HepG2 (cell line): ENCODE results near the gene LARP1. TPM values are rescaled to one million over a fixed set of nuclear protein-coding genes. Genes with fewer than 3 reads are reported as not detected.

Source experiments
- CCAR2 ChIP-seq: fragments of 200-400 bp; formaldehyde crosslinking; optimal IDR thresholded peaks from 2 replicates; pipeline ENCODE3; 2018; ENCODE audit warnings: low read depth, mild to moderate bottlenecking, low read length, moderate library complexity
- PPARG ChIP-seq: conservative IDR thresholded peaks from 2 replicates; pipeline ENCODE4 v1.6.1; 2016; ENCODE audit warnings: missing biosample characterization, missing genetic modification reagents
- SNAPC2 ChIP-seq: sonication (generic); formaldehyde crosslinking; IDR thresholded peaks from 2 replicates; pipeline ENCODE4 v1.8.1; 2022; ENCODE audit warnings: mild to moderate bottlenecking, missing genetic modification reagents
- ZNF354B ChIP-seq: sonication (generic); formaldehyde crosslinking; IDR thresholded peaks from 2 replicates; pipeline ENCODE4 v1.8.0; 2022; ENCODE audit warnings: mild to moderate bottlenecking, missing genetic modification reagents
- polyA plus RNA-seq, 8 experiments: library from polyadenylated mRNA; depleted of rRNA in 3 of 8; stranded (reverse) in 7 of 8; unstranded in 1 of 8; fragments of >200 nt; fragmentation: Illumina TruSeq in 4 of 8; extraction: Trizol in 4 of 8; gene quantifications; 2 replicates each; pipeline versions ENCODE4 v1.2.1 to v1.2.3, GENCODE V29; 2011 to 2016; ENCODE audit warnings: low read depth in 4 of 8, missing spikeins in 1 of 8, mixed read lengths in 1 of 8; ENCODE audit not compliant: insufficient read depth in 1 of 8
- total RNA-seq, 5 experiments: library from RNA; depleted of rRNA; stranded (reverse); fragments of >200 nt; fragmentation: Illumina TruSeq; extraction: Trizol; gene quantifications; 2 replicates each; pipeline ENCODE4 v1.2.3, GENCODE V29; 2016; ENCODE audit warnings: low read depth in 1 of 5
- TF ChIP-seq, protein P1 (sequence below): sonication (generic); formaldehyde crosslinking; IDR thresholded peaks from 2 replicates; pipeline ENCODE4 v1.5.0; 2020; ENCODE audit warnings: missing genetic modification reagents
- TF ChIP-seq, protein P2 (sequence below): sonication (generic); formaldehyde crosslinking; IDR thresholded peaks from 2 replicates; pipeline ENCODE4 v1.5.0; 2020; ENCODE audit warnings: mild to moderate bottlenecking, missing genetic modification reagents, borderline replicate concordance
- TF ChIP-seq, protein P3 (sequence below): sonication (generic); formaldehyde crosslinking; IDR thresholded peaks from 2 replicates; pipeline ENCODE4 v1.4.0; 2020; ENCODE audit warnings: missing genetic modification reagents
- TF ChIP-seq, protein P4 (sequence below): sonication (generic); formaldehyde crosslinking; IDR thresholded peaks from 2 replicates; pipeline ENCODE4 v1.5.1; 2020; ENCODE audit warnings: mild to moderate bottlenecking, missing genetic modification reagents, moderate library complexity
- TF ChIP-seq, protein P5 (sequence below): sonication (generic); formaldehyde crosslinking; IDR thresholded peaks from 2 replicates; pipeline ENCODE4 v1.5.1; 2020; ENCODE audit warnings: missing genetic modification reagents, mild to moderate bottlenecking, borderline replicate concordance

Gene LARP1
- total and polyA plus RNA-seq, 2 of the 13 experiments (the other 11 are each of a cell fraction or from before 2014, with no cell fraction given): 45.2 to 61.4 TPM

DNA sequence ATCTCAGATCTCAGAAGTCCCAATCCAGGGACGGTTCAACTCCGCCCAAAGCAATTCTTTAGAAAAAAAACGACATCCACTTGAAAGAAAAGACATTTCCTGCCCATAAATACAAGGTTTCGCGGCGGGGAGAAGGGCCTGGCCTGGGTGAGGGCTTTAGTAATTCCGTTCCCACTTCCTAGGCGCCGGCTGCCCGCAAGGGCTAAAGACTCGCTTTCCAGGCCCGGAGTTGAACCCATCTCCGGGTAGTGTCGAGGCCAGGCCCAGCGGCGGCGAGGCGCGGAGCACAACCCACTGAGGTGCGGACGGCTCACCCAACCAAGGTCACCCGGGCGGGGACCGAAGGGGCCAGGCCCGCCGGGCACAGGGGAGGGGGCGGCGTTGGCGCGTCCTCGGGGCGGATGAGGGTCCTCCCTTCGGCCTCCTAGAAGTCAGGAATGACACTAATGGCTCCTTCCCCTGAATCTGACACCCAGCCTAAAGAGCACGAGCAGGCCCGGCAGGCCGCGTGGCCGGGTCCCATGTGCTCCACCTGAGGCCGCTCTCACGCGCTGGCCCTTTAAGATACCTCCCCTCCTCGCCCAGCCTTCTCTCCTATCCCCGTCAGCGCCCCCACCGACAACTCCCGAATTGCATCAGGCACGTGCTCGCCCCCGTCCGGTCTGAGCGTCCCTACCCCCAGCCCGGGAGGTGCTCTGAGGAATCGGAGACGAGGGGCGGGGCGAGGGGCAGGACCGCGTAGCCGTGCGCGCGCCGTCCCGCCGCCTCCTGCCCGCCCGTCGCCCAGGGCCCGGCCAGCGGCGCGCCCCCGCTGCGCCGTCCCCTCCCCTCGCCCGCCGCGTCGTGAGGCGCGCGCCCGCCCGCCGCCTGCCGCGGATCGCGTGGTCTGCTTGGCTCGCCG is 467 bp upstream of the LARP1 start (continued):
- TF ChIP-seq, protein P1, sequence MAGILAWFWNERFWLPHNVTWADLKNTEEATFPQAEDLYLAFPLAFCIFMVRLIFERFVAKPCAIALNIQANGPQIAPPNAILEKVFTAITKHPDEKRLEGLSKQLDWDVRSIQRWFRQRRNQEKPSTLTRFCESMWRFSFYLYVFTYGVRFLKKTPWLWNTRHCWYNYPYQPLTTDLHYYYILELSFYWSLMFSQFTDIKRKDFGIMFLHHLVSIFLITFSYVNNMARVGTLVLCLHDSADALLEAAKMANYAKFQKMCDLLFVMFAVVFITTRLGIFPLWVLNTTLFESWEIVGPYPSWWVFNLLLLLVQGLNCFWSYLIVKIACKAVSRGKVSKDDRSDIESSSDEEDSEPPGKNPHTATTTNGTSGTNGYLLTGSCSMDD (CRISPR knock-in tag): no peak
- TF ChIP-seq, protein P2, sequence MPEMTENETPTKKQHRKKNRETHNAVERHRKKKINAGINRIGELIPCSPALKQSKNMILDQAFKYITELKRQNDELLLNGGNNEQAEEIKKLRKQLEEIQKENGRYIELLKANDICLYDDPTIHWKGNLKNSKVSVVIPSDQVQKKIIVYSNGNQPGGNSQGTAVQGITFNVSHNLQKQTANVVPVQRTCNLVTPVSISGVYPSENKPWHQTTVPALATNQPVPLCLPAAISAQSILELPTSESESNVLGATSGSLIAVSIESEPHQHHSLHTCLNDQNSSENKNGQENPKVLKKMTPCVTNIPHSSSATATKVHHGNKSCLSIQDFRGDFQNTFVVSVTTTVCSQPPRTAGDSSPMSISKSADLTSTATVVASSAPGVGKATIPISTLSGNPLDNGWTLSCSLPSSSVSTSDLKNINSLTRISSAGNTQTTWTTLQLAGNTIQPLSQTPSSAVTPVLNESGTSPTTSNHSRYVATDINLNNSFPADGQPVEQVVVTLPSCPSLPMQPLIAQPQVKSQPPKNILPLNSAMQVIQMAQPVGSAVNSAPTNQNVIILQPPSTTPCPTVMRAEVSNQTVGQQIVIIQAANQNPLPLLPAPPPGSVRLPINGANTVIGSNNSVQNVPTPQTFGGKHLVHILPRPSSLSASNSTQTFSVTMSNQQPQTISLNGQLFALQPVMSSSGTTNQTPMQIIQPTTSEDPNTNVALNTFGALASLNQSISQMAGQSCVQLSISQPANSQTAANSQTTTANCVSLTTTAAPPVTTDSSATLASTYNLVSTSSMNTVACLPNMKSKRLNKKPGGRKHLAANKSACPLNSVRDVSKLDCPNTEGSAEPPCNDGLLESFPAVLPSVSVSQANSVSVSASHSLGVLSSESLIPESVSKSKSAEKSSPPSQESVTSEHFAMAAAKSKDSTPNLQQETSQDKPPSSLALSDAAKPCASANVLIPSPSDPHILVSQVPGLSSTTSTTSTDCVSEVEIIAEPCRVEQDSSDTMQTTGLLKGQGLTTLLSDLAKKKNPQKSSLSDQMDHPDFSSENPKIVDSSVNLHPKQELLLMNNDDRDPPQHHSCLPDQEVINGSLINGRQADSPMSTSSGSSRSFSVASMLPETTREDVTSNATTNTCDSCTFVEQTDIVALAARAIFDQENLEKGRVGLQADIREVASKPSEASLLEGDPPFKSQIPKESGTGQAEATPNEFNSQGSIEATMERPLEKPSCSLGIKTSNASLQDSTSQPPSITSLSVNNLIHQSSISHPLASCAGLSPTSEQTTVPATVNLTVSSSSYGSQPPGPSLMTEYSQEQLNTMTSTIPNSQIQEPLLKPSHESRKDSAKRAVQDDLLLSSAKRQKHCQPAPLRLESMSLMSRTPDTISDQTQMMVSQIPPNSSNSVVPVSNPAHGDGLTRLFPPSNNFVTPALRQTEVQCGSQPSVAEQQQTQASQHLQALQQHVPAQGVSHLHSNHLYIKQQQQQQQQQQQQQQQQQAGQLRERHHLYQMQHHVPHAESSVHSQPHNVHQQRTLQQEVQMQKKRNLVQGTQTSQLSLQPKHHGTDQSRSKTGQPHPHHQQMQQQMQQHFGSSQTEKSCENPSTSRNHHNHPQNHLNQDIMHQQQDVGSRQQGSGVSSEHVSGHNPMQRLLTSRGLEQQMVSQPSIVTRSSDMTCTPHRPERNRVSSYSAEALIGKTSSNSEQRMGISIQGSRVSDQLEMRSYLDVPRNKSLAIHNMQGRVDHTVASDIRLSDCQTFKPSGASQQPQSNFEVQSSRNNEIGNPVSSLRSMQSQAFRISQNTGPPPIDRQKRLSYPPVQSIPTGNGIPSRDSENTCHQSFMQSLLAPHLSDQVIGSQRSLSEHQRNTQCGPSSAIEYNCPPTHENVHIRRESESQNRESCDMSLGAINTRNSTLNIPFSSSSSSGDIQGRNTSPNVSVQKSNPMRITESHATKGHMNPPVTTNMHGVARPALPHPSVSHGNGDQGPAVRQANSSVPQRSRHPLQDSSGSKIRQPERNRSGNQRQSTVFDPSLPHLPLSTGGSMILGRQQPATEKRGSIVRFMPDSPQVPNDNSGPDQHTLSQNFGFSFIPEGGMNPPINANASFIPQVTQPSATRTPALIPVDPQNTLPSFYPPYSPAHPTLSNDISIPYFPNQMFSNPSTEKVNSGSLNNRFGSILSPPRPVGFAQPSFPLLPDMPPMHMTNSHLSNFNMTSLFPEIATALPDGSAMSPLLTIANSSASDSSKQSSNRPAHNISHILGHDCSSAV (CRISPR knock-in tag): no peak
- TF ChIP-seq, protein P3, sequence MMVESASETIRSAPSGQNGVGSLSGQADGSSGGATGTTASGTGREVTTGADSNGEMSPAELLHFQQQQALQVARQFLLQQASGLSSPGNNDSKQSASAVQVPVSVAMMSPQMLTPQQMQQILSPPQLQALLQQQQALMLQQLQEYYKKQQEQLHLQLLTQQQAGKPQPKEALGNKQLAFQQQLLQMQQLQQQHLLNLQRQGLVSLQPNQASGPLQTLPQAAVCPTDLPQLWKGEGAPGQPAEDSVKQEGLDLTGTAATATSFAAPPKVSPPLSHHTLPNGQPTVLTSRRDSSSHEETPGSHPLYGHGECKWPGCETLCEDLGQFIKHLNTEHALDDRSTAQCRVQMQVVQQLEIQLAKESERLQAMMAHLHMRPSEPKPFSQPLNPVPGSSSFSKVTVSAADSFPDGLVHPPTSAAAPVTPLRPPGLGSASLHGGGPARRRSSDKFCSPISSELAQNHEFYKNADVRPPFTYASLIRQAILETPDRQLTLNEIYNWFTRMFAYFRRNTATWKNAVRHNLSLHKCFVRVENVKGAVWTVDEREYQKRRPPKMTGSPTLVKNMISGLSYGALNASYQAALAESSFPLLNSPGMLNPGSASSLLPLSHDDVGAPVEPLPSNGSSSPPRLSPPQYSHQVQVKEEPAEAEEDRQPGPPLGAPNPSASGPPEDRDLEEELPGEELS (CRISPR knock-in tag): peak; percentile 88
- TF ChIP-seq PPARG (CRISPR knock-in tag) (no peak), CCAR2 (no peak), ZNF354B (no peak), SNAPC2 (CRISPR knock-in tag) (peak; percentile 86; the same call in 1 of the 2 replicates)
- TF ChIP-seq, protein P4, sequence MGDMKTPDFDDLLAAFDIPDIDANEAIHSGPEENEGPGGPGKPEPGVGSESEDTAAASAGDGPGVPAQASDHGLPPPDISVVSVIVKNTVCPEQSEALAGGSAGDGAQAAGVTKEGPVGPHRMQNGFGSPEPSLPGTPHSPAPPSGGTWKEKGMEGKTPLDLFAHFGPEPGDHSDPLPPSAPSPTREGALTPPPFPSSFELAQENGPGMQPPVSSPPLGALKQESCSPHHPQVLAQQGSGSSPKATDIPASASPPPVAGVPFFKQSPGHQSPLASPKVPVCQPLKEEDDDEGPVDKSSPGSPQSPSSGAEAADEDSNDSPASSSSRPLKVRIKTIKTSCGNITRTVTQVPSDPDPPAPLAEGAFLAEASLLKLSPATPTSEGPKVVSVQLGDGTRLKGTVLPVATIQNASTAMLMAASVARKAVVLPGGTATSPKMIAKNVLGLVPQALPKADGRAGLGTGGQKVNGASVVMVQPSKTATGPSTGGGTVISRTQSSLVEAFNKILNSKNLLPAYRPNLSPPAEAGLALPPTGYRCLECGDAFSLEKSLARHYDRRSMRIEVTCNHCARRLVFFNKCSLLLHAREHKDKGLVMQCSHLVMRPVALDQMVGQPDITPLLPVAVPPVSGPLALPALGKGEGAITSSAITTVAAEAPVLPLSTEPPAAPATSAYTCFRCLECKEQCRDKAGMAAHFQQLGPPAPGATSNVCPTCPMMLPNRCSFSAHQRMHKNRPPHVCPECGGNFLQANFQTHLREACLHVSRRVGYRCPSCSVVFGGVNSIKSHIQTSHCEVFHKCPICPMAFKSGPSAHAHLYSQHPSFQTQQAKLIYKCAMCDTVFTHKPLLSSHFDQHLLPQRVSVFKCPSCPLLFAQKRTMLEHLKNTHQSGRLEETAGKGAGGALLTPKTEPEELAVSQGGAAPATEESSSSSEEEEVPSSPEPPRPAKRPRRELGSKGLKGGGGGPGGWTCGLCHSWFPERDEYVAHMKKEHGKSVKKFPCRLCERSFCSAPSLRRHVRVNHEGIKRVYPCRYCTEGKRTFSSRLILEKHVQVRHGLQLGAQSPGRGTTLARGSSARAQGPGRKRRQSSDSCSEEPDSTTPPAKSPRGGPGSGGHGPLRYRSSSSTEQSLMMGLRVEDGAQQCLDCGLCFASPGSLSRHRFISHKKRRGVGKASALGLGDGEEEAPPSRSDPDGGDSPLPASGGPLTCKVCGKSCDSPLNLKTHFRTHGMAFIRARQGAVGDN (CRISPR knock-in tag): peak; percentile 96
- TF ChIP-seq, protein P5, sequence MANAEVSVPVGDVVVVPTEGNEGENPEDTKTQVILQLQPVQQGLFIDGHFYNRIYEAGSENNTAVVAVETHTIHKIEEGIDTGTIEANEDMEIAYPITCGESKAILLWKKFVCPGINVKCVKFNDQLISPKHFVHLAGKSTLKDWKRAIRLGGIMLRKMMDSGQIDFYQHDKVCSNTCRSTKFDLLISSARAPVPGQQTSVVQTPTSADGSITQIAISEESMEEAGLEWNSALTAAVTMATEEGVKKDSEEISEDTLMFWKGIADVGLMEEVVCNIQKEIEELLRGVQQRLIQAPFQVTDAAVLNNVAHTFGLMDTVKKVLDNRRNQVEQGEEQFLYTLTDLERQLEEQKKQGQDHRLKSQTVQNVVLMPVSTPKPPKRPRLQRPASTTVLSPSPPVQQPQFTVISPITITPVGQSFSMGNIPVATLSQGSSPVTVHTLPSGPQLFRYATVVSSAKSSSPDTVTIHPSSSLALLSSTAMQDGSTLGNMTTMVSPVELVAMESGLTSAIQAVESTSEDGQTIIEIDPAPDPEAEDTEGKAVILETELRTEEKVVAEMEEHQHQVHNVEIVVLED: peak; percentile 93
